Measurements from ENCODE around the gene KLHL29. TPM values are rescaled to one million over a fixed set of nuclear protein-coding genes. Genes with fewer than 3 reads are reported as not detected.

Gene KLHL29
- polyA plus RNA-seq, 1 of the 3 experiments (the other 2 are of a cell fraction) = 4.6 TPM

DNA sequence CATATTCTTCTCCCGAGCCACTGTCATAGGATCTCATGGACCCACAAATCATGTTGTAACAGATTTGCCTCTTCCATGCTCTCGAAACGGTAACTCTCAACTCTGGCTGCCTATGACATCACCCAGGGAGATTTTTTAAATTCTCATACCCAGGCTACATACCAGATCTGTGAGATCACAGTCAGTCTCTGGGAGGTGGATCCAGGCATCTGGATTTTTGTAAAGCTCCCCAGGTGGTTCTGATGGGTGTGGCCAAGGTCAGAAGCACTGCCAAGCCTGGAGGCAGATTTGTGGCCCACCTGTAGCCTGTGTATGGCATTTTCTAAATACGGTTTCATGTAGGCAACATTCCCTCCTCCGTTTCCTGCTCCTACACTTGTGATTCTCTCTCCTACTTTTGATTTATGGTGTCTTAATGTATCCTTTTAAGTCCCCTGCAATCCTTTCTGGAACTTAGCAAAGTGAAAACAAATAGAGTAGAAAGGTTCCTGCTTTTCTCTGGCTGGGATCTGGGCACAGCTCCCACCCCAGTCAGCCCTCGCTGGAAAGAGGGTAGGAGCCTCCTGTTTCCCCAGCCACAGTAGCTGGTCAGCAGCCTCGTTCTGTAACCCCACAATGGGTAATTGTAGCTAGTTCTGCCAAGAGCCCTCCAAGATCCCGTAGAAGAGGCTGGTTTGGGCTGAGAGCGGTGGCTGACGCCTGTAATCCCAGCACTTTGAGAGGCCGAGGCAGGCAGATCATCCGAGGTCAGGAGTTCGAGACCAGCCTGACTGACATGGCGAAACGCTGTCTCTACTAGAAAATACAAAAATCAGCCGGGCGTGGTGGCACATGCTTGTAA lies 96.2 kb downstream of the KLHL29 start:
- Histone ChIP-seq H3K36me3 (replicated peaks in 1 of 2; ENCODE audit: control insufficient read depth in 1 of 2, insufficient read depth in 2 of 2, low read length in 1 of 2) (no peaks in the 10 kb centered on the region), H3K79me2 (ENCODE audit: insufficient read depth) (no peaks in the 10 kb centered on the region), H3K27me3 (ENCODE audit: insufficient read depth) (no peaks in the 10 kb centered on the region), H3K27ac (ENCODE audit: low read depth in 2 of 2, low read length in 1 of 2) (peak overlapping the region in 1 of 2 experiments; percentile 36; a peak in 2 of 4 replicates), H3K9me3 (no peaks in the 10 kb centered on the region), H3K4me3 (ENCODE audit: low read depth in 2 of 2, low read length in 1 of 2) (no peak overlapping the region), H2AFZ (ENCODE audit: low read depth) (no peak overlapping the region), H4K20me1 (ENCODE audit: insufficient read depth) (no peaks in the 10 kb centered on the region), H3K4me2 (peak overlapping the region; percentile 27; the same call in 1 of the 2 replicates), H3K4me1 (ENCODE audit: control insufficient read depth in 1 of 2, insufficient read depth in 2 of 2, low read depth in 1 of 2, low read length in 1 of 2) (peaks cover 14 to 15% of the 10 kb centered on the region in 2 experiments; a peak in 2 of 4 replicates), H3F3A (replicated peaks; ENCODE audit: insufficient read depth) (no peaks in the 10 kb centered on the region), H3K9ac (no peak overlapping the region), H3K9me2 (no peaks in the 10 kb centered on the region)
- TF ChIP-seq POLR2AphosphoS5 (IDR thresholded peaks at IDR 0.05; ENCODE audit: low read depth, low read length) = no peak
- TF ChIP-seq TCF12 (IDR thresholded peaks at IDR 0.05) = peak; percentile 80
- peak; percentile 40; the same call in 1 of the 2 replicates for TF ChIP-seq FOSL2 (IDR thresholded peaks at IDR 0.05; ENCODE audit: borderline replicate concordance, low read depth)
- peak; percentile 68; the same call in 1 of the 2 replicates for TF ChIP-seq JUND (IDR thresholded peaks at IDR 0.05)
- TF ChIP-seq, protein P1, sequence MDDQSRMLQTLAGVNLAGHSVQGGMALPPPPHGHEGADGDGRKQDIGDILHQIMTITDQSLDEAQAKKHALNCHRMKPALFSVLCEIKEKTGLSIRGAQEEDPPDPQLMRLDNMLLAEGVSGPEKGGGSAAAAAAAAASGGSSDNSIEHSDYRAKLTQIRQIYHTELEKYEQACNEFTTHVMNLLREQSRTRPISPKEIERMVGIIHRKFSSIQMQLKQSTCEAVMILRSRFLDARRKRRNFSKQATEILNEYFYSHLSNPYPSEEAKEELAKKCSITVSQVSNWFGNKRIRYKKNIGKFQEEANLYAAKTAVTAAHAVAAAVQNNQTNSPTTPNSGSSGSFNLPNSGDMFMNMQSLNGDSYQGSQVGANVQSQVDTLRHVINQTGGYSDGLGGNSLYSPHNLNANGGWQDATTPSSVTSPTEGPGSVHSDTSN (IDR thresholded peaks at IDR 0.05) = peak; percentile 29; the same call in 1 of the 2 replicates
- 0 out of 2 replicates have a peak, but pooled peaks have one; percentile 62 for TF ChIP-seq TEAD4 (IDR thresholded peaks at IDR 0.05; ENCODE audit: borderline replicate concordance, insufficient read depth)
- no peak for TF ChIP-seq RFX5 (IDR thresholded peaks at IDR 0.05; ENCODE audit: low read length)
- TF ChIP-seq MAX (IDR thresholded peaks at IDR 0.05; ENCODE audit: low read depth) = 0 out of 2 replicates have a peak, but pooled peaks have one; percentile 36
- no peak for DNase-seq
- CTCF ChIA-PET = interaction anchor here (1.5 to 2.4 kb wide), 2 partner anchors 10 to 21 kb away, joined by 3 to 9 read pairs; no protein-coding TSS in a partner anchor
- WGBS (ENCODE audit: low lambda C conversion rate) = 64% methylated on average over 16 of the region's 17 CpGs
- POLR2A ChIA-PET = no interaction called here

GRCh38 chr2:23482188-23482587 lies 97.2 kb downstream of the KLHL29 start:
- POLR2A ChIA-PET = no interaction called here
- Histone ChIP-seq H3K79me2 (ENCODE audit: insufficient read depth) (no peaks in the 10 kb centered on the region), H3K4me3 (ENCODE audit: low read depth in 2 of 2, low read length in 1 of 2) (no peak overlapping the region), H3F3A (replicated peaks; ENCODE audit: insufficient read depth) (no peaks in the 10 kb centered on the region), H2AFZ (ENCODE audit: low read depth) (no peak overlapping the region), H3K9ac (no peak overlapping the region), H4K20me1 (ENCODE audit: insufficient read depth) (no peaks in the 10 kb centered on the region), H3K9me2 (no peaks in the 10 kb centered on the region), H3K4me1 (ENCODE audit: control insufficient read depth in 1 of 2, insufficient read depth in 2 of 2, low read depth in 1 of 2, low read length in 1 of 2) (peaks cover 14 to 15% of the 10 kb centered on the region in 2 experiments; a peak in 2 of 4 replicates), H3K9me3 (no peaks in the 10 kb centered on the region), H3K27ac (ENCODE audit: low read depth in 2 of 2, low read length in 1 of 2) (no peak overlapping the region), H3K27me3 (ENCODE audit: insufficient read depth) (no peaks in the 10 kb centered on the region), H3K4me2 (no peak overlapping the region), H3K36me3 (replicated peaks in 1 of 2; ENCODE audit: control insufficient read depth in 1 of 2, insufficient read depth in 2 of 2, low read length in 1 of 2) (no peaks in the 10 kb centered on the region)
- no peak for TF ChIP-seq EP300 (IDR thresholded peaks at IDR 0.05; ENCODE audit: borderline replicate concordance in 1 of 2, low read depth in 1 of 2, low read length in 1 of 2)
- no peak for TF ChIP-seq RFX5 (IDR thresholded peaks at IDR 0.05; ENCODE audit: low read length)
- TF ChIP-seq GABPA (IDR thresholded peaks at IDR 0.05; ENCODE audit: low read depth) = no peak
- TF ChIP-seq TCF12 (IDR thresholded peaks at IDR 0.05) = no peak
- TF ChIP-seq IRF3 (IDR thresholded peaks at IDR 0.05; ENCODE audit: low read depth, low read length) = no peak
- TF ChIP-seq FOSL2 (IDR thresholded peaks at IDR 0.05; ENCODE audit: borderline replicate concordance, low read depth) = no peak
- no peak for TF ChIP-seq RXRA (IDR thresholded peaks at IDR 0.05; ENCODE audit: borderline replicate concordance, low read depth)
- DNase-seq = no peak
- CTCF ChIA-PET = interaction anchor here (0.9 to 2.4 kb wide), 5 partner anchors 9 to 22 kb away, joined by 3 to 9 read pairs (median 3); no protein-coding TSS in a partner anchor
- WGBS (ENCODE audit: low lambda C conversion rate) = 96% methylated on average over 9 of the region's 9 CpGs

Data from SK-N-SH (cell line).